MG63 (cell line): ENCODE results near the gene HAND1. TPM values are rescaled to one million over a fixed set of nuclear protein-coding genes. Genes with fewer than 3 reads are reported as not detected.
A peak's percentile ranks its signal among the peaks of the same experiment; 100 is the strongest.

Experiments
- DNase-seq: peaks from one replicate; pipeline ENCODE4 v3.0.0-alpha.2; 2020
- H3K27me3 ChIP-seq: fragments of 250-450 bp; sonication (Bioruptor Pico); 2 replicates; pipeline ENCODE4 v1.5.1; 2020; ENCODE audit warnings: mild to moderate bottlenecking, moderate library complexity
- H3K36me3 ChIP-seq: fragments of 250-450 bp; sonication (Bioruptor Pico); 2 replicates; pipeline ENCODE4 v1.5.1; 2020; ENCODE audit warnings: mild to moderate bottlenecking, moderate library complexity
- H3K4me3 ChIP-seq: fragments of 250-450 bp; sonication (Bioruptor Pico); 2 replicates; pipeline ENCODE4 v1.5.1; 2020; ENCODE audit warnings: mild to moderate bottlenecking, moderate library complexity
- H3K9me3 ChIP-seq: fragments of 250-450 bp; sonication (Bioruptor Pico); 2 replicates; pipeline ENCODE4 v1.5.1; 2020; ENCODE audit warnings: mild to moderate bottlenecking, moderate library complexity
- total RNA-seq: library from RNA; depleted of rRNA; stranded (reverse); fragments of >200 nt; shearing (Covaris generic); gene quantifications from 2 replicates; pipeline ENCODE4 v1.2.3, GENCODE V29; 2014; ENCODE audit warnings: low replicate concordance

HAND1 gene
- total RNA-seq, 1 experiment from 2014 or later: 2.3 TPM

GRCh38 chr5:154474396-154475334 is 3.4 kb downstream of the HAND1 start:
- Histone ChIP-seq H3K4me3 (no peak overlapping the region), H3K36me3 (peaks cover 5% of the 10 kb centered on the region; the same call in 1 of the 2 replicates), H3K27me3 (peaks cover 7% of the 10 kb centered on the region), H3K9me3 (no peaks in the 10 kb centered on the region; the same call in 1 of the 2 replicates)
- DNase-seq: no peak

GRCh38 chr5:154473581-154474283 is 4.3 kb downstream of the HAND1 start:
- Histone ChIP-seq H3K9me3 (no peaks in the 10 kb centered on the region; the same call in 1 of the 2 replicates), H3K4me3 (no peak overlapping the region), H3K36me3 (peaks cover 5% of the 10 kb centered on the region; the same call in 1 of the 2 replicates), H3K27me3 (peaks cover 7% of the 10 kb centered on the region)
- no peak for DNase-seq

- Histone ChIP-seq H3K27me3 (peaks cover 7% of the 10 kb centered on the region), H3K9me3 (no peaks in the 10 kb centered on the region; the same call in 1 of the 2 replicates), H3K36me3 (peaks cover 5% of the 10 kb centered on the region; the same call in 1 of the 2 replicates), H3K4me3 (no peak overlapping the region)
- DNase-seq: no peak
Measured at GRCh38 chr5:154472871-154473580, 5.0 kb downstream of the HAND1 start.

- H3K4me3 ChIP-seq: no peak overlapping the region
- peaks cover 5% of the 10 kb centered on the region; the same call in 1 of the 2 replicates for H3K36me3 ChIP-seq
- H3K9me3 ChIP-seq: no peaks in the 10 kb centered on the region; the same call in 1 of the 2 replicates
- peaks cover 7% of the 10 kb centered on the region for H3K27me3 ChIP-seq
- DNase-seq: no peak
Measured at GRCh38 chr5:154470947-154471870, 6.8 kb downstream of the HAND1 start.

GRCh38 chr5:154470137-154470536 is 7.9 kb downstream of the HAND1 start:
- no peaks in the 10 kb centered on the region; the same call in 1 of the 2 replicates for H3K9me3 ChIP-seq
- peaks cover 4% of the 10 kb centered on the region; the same call in 1 of the 2 replicates for H3K36me3 ChIP-seq
- H3K27me3 ChIP-seq: peaks cover 7% of the 10 kb centered on the region
- DNase-seq: no peak
- no peak overlapping the region for H3K4me3 ChIP-seq

GRCh38 chr5:154467655-154468354 is 10.2 kb downstream of the HAND1 start:
- no peak overlapping the region for H3K4me3 ChIP-seq
- DNase-seq: peak; percentile 69
- H3K27me3 ChIP-seq: peaks cover 7% of the 10 kb centered on the region
- no peaks in the 10 kb centered on the region for H3K36me3 ChIP-seq
- no peaks in the 10 kb centered on the region for H3K9me3 ChIP-seq

- Histone ChIP-seq H3K9me3 (no peaks in the 10 kb centered on the region), H3K36me3 (no peaks in the 10 kb centered on the region), H3K4me3 (no peak overlapping the region), H3K27me3 (peaks cover 7% of the 10 kb centered on the region)
- no peak for DNase-seq
Measured at GRCh38 chr5:154466671-154467070, 11.4 kb downstream of the HAND1 start.

- no peak for DNase-seq
- Histone ChIP-seq H3K4me3 (no peak overlapping the region), H3K27me3 (peaks cover 5% of the 10 kb centered on the region), H3K9me3 (no peaks in the 10 kb centered on the region), H3K36me3 (no peaks in the 10 kb centered on the region; the same call in 1 of the 2 replicates)
Measured at GRCh38 chr5:154466147-154466546, 11.9 kb downstream of the HAND1 start.

GRCh38 chr5:154465169-154465568 is 12.9 kb downstream of the HAND1 start:
- Histone ChIP-seq H3K9me3 (no peaks in the 10 kb centered on the region), H3K4me3 (no peak overlapping the region), H3K36me3 (no peaks in the 10 kb centered on the region; the same call in 1 of the 2 replicates), H3K27me3 (0 out of 2 replicates have a peak, but pooled peaks cover 1% of the 10 kb centered on the region)
- peak; percentile 62 for DNase-seq

GRCh38 chr5:154464438-154464837 is 13.6 kb downstream of the HAND1 start:
- no peaks in the 10 kb centered on the region for H3K27me3 ChIP-seq
- no peak overlapping the region for H3K4me3 ChIP-seq
- H3K36me3 ChIP-seq: no peaks in the 10 kb centered on the region; the same call in 1 of the 2 replicates
- DNase-seq: no peak
- no peaks in the 10 kb centered on the region for H3K9me3 ChIP-seq

- H3K9me3 ChIP-seq: no peaks in the 10 kb centered on the region
- peaks cover 7% of the 10 kb centered on the region for H3K36me3 ChIP-seq
- no peak for DNase-seq
- H3K27me3 ChIP-seq: no peaks in the 10 kb centered on the region
- no peak overlapping the region for H3K4me3 ChIP-seq
Measured at GRCh38 chr5:154461531-154461930, 16.5 kb downstream of the HAND1 start.

- H3K4me3 ChIP-seq: no peak overlapping the region
- DNase-seq: no peak
- no peaks in the 10 kb centered on the region for H3K9me3 ChIP-seq
- no peaks in the 10 kb centered on the region for H3K27me3 ChIP-seq
- H3K36me3 ChIP-seq: peaks cover 21% of the 10 kb centered on the region
Measured at GRCh38 chr5:154460172-154460571, 17.9 kb downstream of the HAND1 start.

- Histone ChIP-seq H3K36me3 (peaks cover 32% of the 10 kb centered on the region), H3K9me3 (no peaks in the 10 kb centered on the region)
- no peak for DNase-seq
Measured at GRCh38 chr5:154459015-154459414, 19.0 kb downstream of the HAND1 start.

GRCh38 chr5:154456540-154456939 is 21.5 kb downstream of the HAND1 start:
- Histone ChIP-seq H3K27me3 (no peaks in the 10 kb centered on the region), H3K36me3 (peaks cover 54% of the 10 kb centered on the region), H3K4me3 (no peak overlapping the region), H3K9me3 (no peaks in the 10 kb centered on the region)
- no peak for DNase-seq

More at GRCh38 chr5:154459015-154459414, 19.0 kb downstream of the HAND1 start:
- no peak overlapping the region for H3K4me3 ChIP-seq
- H3K27me3 ChIP-seq: no peaks in the 10 kb centered on the region

- H3K36me3 ChIP-seq: peaks cover 63% of the 10 kb centered on the region
- no peaks in the 10 kb centered on the region for H3K9me3 ChIP-seq
- no peak overlapping the region for H3K4me3 ChIP-seq
- H3K27me3 ChIP-seq: no peaks in the 10 kb centered on the region
- no peak for DNase-seq
Measured at GRCh38 chr5:154455585-154455984, 22.4 kb downstream of the HAND1 start.
